ENCODE data around the gene MYH15.

MYH15 gene

DNA sequence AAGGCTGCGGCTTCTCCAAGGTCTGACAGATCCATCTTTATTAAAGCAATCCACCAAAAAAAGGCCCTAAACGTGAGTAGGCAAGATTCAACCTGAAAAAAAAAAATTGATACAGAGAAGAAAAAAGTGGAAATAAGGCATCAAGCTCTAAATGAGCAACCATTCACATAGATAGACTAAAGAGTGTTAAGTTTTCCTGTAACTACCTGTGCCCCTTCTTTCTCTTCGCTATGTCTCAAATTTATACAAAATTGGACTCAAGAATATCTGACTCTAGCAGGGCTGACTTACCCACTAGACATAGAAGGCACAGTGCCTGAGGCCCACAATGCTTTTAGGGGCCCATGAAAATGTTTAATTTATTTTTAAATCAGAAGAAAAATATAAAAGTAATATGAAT is at the start of gene MYH15:
MYH15 (minus strand) TSS at position 101 of the 400 bp plus-strand sequence; CDS start at position 35, 66 bp downstream.
- DNase-seq (ENCODE audit: low read depth in 1 of 2, low spot score in 1 of 2): no peak

DNA sequence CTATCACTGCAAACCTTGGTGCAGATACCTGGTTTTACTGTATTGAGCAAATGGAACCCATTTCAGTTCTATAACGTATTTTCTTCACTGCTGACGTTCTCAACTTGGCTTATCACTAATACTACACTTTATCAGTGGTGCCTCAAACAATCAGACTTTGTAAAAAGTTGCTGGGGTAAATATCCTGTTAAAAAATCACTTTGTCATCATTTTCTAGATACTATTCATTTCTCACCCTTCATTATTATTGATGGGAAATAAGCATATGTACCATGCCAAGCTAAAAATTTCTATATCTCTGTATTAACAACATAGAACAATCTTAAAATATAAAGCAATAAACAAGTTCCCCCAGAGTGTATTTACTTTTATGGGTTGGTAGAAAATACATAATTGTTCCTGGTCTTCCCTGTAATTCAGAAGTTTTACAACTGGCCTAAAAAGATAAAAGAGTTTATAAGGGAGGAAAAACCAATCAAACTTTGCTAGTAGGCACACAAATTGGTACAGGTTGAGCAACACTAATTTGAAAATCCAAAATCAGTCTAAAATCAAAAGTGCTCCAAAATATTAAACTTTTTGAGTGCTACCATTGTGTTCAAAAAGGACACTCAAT is 45.7 kb upstream of the MYH15 start:
- no peak for DNase-seq (ENCODE audit: low read depth in 1 of 2, low spot score in 1 of 2)

DNA sequence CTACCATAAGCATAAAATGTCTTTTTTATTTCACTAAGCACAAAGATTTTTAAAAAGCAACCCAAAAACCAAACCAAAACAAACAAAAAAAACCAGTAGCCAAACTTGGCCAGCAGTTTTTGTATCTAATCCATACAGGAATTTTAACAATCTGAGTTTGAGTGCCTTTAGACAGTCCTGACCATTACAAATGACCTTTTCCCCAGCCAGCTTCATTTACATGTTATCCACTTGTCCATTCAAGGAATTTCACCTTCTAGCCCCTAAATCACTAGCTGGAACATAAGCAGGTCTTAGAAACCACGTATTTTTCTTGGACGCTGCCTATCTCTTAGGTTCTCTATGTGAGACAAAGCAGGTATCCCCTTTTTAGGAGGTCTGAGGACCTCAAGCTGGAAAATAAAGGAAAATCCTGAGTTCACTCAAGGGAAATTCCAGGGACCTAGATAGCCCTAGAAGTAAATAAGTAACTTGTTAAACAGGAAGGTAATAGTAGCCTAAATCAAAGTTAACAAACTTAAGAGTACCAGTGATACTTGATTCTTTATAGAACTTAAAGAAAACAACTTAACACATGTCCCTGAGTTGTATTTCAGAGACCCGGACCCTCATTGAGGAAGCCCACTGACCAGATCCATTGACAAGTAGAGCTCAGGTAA is 44.6 kb upstream of the MYH15 start:
- no peak for DNase-seq (ENCODE audit: low read depth in 1 of 2, low spot score in 1 of 2)

DNA sequence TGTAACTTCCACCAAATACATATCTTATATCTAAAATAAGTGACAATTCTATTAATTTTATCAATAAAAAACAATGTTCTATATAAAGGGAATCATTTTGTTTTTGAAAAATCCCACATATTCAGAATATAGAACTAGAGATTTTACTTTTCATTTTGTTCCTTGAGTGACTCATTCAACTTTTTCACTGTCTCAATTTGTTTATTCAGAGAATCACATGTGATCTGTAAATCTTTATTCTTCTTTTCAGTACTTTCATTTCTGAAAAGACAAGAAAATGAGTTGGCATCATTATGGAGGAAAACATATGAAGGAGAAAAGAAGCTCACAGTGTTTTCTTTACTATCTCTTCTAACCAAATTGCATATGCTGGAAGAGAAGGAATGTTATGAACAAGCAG is 43.8 kb upstream of the MYH15 start:
- no peak for DNase-seq (ENCODE audit: low read depth in 1 of 2, low spot score in 1 of 2)

DNA sequence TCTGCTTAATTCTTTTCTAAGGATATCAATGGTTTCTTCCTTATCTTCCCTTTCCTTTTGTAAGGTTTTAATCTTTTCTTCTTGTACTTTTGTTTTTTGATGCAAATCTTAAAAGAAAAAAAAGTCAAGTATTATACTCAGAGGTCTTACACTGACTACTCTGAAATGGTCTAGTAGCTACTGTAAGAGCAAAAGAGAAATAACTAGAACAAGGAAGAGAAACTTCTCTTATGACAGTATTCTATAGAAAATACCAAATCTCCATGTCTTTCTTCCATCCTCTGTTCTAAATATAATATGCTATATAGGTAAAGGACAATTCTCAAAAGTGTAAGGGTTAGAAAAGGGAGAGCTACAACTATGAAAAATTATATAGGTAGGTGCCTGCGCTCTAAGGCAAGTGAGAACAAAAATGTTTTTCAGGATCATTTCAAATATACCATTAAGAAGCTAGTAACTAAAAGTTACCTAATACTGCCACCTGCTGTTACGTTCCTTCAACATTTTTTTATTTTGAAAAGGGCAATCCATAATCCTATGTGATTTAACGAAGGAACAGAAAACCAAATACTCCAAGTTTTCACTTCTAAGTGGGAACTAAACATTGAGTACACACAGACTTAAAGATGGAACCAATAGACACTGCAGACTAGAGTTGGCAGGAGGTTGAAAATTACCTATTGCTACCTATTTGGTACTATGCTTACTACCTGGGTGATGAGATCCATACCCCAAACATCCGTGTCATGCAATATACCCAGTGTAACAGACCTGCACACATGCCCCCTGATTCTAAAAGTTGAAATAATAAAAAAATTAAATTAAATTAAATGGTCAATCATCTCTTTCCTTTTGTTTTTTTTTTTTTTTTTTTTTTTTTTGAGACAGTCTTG is 42.1 kb upstream of the MYH15 start:
- no peak for DNase-seq (ENCODE audit: low read depth in 1 of 2, low spot score in 1 of 2)

DNA sequence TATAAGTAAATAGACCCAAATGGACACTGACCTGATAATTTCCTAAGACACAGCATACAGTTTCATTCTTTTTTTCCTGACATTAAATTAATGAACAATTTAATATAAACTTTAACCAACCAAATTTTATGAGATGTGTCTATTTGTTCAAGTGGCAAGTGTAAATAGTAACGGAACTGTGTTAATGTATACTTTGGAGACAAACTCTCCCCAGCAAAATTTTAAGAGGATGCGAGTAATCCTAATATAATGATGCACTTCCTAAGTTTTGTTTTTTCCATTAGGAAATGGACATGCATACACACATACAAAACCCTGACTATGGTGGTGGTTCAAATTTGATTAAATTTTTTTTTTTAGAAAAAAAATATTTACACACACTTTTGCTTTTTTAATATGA is 38.5 kb upstream of the MYH15 start:
- DNase-seq (ENCODE audit: low read depth in 1 of 2, low spot score in 1 of 2): no peak

DNA sequence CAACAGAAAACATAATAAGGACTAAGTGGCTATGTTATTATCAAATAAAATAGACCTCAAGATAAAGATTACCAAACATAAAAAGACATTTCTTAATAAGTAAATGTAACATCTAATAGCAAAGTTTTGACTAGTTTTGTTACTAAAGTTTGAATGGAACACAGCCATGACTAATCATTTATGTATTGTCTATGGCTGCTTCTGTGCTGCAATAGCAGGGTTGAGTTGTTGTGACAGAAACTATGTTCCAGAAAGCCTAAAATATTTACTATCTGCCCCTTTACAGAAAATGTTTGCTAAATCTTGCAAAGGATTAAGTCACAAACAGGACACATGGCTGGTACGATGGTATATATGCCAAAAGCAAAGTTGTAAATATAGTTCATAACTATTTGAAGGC is 37.9 kb upstream of the MYH15 start:
- DNase-seq (ENCODE audit: low read depth in 1 of 2, low spot score in 1 of 2): no peak

DNA sequence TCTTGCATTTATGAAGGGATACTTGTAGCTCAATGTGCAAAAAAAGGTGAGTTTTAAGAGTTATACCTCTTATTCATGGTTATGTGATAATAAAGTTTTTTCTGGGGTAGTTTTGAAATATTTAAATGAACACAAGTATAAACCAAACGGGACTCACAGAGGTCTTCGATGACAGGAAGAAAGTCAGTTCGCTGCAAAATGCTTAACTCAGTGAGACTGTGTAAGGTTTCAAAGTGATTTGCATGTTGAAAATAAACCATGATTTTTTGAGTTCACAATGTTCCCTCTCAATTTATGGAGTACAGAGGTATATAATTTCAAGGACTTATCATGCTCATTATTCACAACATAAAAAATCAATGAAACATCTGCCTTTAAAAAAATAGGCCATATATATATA is 36.3 kb upstream of the MYH15 start:
- no peak for DNase-seq (ENCODE audit: low read depth in 1 of 2, low spot score in 1 of 2)

DNA sequence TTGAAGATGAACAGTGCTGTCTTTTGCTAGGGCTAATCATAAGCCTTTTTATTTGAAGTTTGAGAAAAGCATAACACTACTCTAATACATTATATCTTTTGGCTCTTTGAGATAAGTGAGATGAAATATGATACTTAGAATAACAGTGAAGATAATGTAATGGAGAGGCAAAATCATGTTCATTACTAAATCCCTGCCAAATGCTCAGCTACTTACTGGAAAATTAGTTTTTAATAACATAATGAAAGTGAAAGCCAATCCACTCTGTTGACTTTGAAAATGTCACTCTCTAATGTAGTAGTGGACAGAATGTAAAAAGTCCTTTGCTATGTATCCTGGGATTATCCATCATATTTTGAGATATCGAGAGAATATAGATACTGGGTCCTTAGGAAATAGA is 35.9 kb upstream of the MYH15 start:
- no peak for DNase-seq (ENCODE audit: low read depth in 1 of 2, low spot score in 1 of 2)

DNA sequence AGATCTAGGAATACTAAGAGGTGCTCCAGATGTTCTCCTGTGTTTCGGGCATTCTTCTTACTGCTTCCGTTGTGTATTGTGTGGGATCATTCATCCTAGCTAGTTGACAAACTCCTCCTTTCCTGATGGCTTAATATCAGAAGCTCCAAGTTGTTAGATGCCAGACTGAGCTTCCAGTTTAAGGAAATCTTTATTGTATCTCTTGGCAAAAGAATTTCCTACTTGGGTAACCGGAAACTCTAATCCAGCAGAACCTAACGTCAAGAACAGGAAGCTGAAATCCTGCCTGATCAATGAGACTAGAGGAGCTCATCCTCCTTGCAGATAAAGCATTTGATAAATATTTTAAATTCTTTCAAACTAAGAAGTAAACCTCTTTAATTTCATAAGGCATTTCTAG is 27.7 kb upstream of the MYH15 start:
- DNase-seq (ENCODE audit: low read depth in 1 of 2, low spot score in 1 of 2): no peak

DNA sequence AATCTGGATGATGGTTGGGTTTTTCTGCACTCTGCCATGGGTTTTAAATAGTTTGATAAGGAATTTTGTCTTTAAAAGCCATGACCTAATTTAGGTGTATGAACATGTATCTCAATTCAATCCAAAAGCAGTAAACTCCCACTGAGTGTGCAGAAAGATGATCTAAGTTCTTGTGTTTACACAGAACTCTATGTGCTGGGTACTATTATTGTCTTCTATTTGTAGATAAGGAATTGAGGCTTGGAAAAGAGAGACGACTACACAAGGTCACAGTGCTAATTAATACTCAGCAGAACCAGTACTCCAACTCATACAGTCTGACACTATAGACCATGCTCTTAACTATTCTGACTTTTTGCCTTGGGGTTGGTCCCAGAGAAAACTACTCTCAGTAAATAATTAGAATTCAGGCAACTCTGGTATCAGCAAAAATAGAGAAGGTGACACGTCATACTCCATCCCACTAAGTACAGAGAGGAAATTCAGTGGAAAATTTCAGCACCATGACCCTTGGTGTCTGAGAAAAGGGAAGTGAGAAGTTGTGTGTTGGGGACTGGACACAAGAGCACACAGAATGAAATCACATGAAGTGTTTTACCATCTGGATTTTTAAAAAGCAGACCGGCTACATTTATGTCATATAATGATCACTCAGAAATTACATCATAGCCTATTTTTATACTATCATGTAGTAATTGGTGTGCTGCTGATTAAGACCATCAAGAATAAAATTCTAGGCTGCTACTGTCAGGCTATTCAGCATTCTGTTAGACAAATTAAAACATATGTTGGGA is 18.3 kb upstream of the MYH15 start:
- DNase-seq (ENCODE audit: low read depth in 1 of 2, low spot score in 1 of 2): no peak

DNA sequence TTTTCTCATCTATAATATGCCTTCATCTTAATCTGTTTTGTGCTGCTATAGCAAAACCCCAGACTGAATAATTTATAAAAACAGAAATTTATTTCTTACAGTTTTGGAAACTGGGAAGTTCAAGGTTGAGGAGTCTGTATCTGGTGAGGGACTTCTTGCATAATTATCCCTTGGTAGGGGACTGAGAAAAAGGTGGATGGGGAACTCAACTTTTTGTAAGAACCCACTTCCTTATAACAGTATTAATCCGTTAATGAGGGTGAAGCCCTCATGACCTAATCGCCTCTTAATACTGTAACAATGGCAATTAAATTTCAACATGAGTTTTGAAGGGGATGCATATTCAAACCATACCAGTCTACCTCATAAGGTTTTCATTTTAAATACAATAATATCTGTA is 17.4 kb upstream of the MYH15 start:
- DNase-seq (ENCODE audit: low read depth in 1 of 2, low spot score in 1 of 2): no peak

DNA sequence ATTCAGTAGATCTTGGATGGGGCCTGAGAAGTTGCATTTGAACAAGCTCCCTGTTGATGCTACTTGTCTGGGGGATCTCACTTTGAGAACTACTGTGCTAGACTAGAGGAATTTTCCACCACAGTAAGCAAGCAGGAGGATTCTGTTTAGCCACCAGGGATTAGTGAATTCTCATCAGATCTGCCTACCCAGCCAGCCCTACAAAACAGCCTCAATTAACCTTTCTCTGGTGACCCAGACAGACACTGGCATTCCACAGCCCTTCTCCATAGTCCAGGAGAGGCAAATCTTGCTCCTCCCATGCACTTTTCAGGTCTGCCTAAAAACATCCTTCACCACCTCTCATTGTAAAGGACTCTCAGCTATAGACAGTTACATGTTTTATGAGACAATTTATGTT is 16.7 kb upstream of the MYH15 start:
- no peak for DNase-seq (ENCODE audit: low read depth in 1 of 2, low spot score in 1 of 2)

DNA sequence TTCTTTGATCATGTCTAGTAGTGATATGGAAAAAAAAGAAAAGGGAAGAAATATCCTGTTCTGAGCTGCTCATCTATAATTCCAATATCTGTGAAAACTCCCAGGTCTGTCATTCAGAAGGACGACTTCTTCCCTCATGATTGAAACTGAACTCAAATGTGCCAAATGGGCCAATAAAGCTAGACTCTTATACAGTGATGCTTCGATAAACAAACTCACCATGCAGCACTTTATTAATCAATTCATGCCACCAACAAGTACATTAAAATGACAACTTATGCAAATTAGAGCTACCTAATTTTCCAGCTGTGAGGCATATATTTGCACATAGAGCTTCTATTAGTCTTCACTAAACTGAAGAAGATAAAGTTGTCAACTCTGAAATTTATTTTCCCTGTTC is 15.6 kb upstream of the MYH15 start:
- DNase-seq (ENCODE audit: low read depth in 1 of 2, low spot score in 1 of 2): no peak

DNA sequence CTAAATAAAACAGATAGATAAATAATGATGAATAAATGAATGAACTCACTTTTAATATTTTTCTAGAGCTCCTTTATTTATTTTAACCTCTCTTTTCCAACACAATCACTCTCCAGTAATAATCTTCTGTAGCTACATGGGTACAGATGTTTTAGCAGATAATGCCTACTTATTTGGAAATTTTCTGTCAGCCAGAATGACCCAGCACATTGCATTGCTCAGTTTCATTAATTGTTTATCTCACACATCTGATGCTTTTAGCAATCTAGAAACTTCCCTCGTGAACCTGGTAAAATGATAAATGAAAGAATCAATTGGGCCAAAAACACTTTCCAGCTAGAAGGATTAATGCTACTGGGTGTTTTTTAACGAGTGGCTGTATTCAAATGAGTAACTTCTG is 14.9 kb upstream of the MYH15 start:
- DNase-seq (ENCODE audit: low read depth in 1 of 2, low spot score in 1 of 2): no peak

DNA sequence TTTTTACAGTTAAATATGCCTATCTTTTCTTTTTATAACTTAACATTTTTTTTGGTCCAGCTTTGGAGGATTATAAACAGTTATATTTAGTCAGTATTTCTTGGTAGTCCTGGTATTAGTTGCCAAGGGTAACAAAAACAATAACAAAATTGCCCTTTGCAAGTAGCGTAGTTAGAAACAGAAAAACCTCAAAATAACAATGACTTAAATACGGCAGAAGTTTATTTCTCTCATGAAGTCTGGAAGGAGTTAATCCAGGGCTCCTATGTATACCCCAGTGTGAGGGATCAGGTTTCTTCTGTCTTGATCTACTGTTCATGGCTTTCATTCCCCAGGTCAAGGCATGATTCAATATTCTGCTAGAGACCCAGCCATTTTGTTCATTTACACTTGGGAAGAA is 14.1 kb upstream of the MYH15 start:
- no peak for DNase-seq (ENCODE audit: low read depth in 1 of 2, low spot score in 1 of 2)

DNA sequence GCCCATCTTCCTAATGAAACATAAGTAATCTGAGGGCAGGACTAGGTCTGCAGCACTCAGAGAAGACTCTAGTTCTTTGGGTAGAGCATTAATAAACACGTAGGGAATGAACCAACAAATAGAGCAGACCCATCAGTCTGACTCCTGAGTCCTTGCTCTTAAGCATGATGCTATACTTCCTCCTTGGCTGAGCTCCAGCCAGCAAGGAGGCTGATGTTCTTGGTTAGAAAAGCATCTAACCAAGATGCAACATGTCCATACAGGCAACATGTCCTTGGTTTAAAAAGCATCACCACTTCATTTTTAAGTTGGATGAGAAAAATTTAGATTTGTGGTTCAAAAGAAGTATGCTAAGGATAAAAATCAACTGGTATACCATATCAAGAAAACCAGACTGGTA is 8.5 kb upstream of the MYH15 start:
- DNase-seq (ENCODE audit: low read depth in 1 of 2, low spot score in 1 of 2): no peak

DNA sequence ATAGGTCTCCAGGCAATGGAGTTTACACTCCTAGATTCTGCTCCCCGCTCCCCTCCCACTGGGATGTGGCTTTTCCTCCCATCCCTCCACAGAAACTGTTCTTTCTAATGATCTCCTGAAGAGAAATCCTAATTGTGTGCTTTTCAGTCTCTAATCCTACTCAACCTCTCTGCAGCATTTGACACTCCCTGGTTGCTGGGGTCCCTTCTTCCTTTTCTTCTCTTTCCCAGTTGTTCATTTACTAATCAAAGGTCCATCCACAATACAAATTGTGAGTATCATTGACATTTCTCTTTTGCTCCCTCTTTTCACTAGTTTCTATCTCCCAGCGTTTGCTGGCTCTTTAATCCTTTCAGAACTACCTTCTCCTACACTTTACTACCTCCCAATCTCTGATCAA is 6.5 kb upstream of the MYH15 start:
- no peak for DNase-seq (ENCODE audit: low read depth in 1 of 2, low spot score in 1 of 2)

DNA sequence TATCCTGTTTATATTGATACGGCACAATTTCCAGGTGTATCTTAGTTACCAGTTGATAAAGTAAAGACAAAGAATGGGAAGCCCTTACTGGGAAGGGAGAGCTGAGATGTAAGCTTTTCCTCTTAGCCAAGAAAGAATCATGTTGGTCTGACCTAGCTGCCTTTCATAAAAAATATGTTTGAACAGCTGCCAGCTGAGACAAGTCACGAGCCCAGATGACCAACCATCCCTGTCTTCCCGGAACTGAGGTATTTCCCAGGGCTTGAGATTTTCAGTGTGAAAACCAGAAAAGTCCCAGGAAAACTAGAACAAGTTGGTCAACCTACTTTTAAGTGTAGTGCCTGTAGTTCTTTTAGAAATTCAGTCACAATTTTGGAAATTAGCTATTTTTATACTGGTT is 3.6 kb upstream of the MYH15 start:
- DNase-seq (ENCODE audit: low read depth in 1 of 2, low spot score in 1 of 2): no peak

DNA sequence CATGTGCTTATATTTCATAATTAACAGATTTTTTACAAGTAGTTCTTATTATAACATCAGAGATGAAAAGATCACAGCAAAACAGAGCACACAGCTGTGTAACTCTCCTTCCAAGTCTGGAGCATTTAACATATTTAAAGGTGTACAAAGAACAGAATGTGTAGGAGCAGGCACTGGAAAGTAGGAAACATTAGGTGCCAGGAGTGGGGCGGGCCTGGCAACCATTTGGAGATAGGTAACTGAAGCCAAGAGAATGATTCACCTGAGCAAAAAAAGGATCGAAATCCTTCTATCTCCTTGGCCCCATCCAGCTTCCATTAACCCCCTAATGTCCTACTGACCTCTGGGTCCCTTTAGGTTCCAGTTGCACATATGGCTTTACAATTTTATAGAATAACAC is 2.3 kb upstream of the MYH15 start:
- no peak for DNase-seq (ENCODE audit: low read depth in 1 of 2, low spot score in 1 of 2)

DNA sequence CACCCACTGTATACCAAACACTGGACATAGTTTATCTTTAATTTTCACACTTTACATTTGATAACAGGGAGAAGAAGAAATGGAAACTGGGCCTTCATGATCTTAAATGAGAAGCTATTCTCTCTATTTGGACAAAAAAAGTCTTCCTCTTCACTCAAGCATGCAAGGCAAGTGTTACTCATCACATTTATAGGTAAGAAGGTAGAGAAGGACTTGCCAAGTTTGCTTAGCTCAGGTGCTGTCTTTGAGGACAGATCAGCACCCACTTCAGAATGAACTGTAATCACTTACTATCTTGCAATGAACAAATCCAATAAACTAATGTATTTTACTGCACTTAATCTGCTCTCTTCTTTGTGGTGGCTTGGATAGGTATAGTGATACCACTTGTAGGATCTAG is 1.1 kb upstream of the MYH15 start:
- DNase-seq (ENCODE audit: low read depth in 1 of 2, low spot score in 1 of 2): no peak

DNA sequence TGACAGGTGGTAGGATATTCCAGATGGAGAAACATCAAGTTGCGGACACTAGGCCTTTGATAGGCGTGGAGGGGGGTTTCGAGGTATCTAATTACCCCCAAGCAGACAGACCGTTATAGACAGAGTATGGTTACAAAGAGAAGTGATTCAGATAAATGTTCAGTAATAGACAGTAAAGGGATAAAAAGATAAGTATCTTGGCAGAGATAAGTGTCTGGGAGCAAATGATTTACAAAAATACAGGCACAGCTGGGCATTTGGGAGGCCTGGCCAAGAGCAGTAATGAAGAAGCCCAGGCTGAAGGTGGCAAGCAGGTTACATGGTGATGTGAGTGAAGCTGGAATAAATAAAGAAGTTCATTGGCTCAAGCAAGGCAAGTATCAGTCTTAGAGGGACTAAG is 659 bp upstream of the MYH15 start:
- no peak for DNase-seq (ENCODE audit: low read depth in 1 of 2, low spot score in 1 of 2)

All from activated T-helper 1 cell treated with anti-CD3 and anti-CD28 coated beads, Interleukin-2, amount 50 U/mL, for 16 hours (primary cell).